GM12873 (cell line): ENCODE measurements around the gene PPP1R12B.

Experiments used
- TF ChIP-seq, protein P1 (sequence below): IDR thresholded peaks from 2 replicates; pipeline ENCODE4 v1.5.1; 2012; ENCODE audit warnings: low read depth, mild to moderate bottlenecking, moderate library complexity, low read length, control low read depth; ENCODE audit not compliant: insufficient read depth; ENCODE audit errors: missing control alignments

PPP1R12B gene

GRCh38 chr1:202531472-202531811 lies 182.9 kb downstream of the PPP1R12B start:
- TF ChIP-seq, protein P1, sequence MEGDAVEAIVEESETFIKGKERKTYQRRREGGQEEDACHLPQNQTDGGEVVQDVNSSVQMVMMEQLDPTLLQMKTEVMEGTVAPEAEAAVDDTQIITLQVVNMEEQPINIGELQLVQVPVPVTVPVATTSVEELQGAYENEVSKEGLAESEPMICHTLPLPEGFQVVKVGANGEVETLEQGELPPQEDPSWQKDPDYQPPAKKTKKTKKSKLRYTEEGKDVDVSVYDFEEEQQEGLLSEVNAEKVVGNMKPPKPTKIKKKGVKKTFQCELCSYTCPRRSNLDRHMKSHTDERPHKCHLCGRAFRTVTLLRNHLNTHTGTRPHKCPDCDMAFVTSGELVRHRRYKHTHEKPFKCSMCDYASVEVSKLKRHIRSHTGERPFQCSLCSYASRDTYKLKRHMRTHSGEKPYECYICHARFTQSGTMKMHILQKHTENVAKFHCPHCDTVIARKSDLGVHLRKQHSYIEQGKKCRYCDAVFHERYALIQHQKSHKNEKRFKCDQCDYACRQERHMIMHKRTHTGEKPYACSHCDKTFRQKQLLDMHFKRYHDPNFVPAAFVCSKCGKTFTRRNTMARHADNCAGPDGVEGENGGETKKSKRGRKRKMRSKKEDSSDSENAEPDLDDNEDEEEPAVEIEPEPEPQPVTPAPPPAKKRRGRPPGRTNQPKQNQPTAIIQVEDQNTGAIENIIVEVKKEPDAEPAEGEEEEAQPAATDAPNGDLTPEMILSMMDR: no peak

DNA sequence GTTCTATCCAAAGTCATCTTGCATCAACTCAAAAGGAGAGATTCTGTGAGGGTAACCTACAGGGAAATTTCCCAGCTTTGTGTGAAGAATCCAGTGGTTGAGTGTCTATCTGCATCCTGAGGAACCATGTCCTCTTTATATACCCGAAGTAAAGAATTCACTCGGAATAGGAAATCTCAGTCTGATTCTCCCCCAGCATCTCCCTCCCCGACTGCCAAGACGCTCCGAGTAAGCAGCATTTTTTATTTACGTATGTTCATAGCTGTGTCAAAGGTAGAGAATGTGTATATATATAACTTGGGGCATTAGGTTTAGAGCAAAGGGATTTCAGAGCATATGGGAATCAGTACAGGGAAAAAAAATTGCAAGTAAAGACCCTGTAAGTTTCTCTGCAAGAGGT lies 191.5 kb downstream of the PPP1R12B start:
- TF ChIP-seq, protein P1: no peak

DNA sequence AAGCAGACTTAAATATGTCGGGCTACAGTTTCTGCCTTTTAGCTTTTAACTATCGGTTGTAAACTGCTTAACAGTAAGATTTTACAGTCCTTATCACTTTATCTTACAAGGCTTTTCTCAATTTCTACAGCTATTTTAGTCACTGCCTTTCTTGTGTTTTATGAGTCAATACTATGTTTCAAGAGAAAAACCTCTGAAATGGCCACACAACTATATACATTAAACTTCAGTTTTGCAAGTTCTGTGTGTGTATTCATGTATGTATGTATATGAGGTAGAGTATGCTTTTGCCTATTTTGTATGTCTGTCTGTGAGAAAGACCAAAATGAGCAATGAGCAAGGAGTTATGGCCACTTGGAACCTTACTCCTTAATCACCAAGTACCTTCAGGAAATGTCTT lies 191.9 kb downstream of the PPP1R12B start:
- TF ChIP-seq, protein P1: no peak

DNA sequence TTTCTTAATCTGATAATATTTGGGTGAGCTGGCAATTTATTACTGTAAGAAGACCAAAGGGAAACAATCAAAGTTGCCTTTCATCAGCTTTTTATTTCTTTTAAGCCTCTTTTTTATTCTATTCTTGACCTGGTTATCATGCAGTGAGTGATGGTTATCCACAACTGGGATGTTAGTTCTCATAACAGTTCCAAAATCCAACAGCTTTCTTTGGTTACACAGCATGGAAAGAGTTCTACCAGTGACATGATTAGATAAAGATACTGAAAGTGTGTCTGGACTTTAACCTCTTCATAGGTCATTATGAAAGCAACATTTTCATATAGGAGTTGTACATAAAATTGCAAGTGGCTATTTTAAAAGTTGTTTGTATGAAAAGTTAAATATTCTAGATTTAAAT lies 198.7 kb downstream of the PPP1R12B start:
- TF ChIP-seq, protein P1: no peak

DNA sequence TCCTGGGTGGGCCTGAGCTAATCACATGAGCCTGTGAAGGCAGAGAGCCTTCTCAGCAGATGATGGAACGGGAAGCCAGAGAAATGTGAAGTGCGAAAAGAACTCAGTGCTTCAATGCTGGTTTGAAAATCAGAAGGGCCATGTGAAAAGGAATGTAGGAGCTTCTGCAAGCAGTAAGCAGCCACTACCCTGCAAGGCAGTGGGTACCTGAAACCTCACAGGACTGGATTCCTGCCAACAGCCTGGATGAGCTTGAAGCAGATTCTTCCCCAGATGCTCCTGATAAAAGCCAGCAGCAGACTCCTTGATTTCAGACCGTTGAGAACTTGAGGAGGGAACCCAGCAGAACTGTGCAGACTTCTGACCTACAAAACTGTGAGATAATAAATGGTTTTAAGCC lies 203.2 kb downstream of the PPP1R12B start:
- TF ChIP-seq, protein P1: no peak

- TF ChIP-seq, protein P1: no peak
Measured at GRCh38 chr1:202553560-202554038, 205.1 kb downstream of the PPP1R12B start.

DNA sequence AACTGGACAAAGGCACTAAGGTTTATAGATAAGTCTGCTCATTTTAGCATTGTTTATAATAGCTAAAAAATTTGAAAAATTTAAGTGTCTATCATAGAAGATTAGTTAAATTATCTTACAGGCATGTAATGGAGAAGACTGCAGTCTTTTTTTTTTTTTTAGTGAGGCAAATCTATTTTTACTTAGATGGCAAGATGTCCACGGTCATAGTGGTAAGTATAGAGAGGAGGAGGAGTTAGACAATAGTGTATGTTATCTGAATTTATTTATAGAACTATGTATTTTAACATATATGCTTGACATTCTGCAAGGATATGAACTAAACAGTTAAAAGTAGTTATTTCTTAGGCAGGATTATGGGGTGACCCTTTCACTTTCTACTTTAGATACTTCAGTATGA lies 212.7 kb downstream of the PPP1R12B start:
- TF ChIP-seq, protein P1: no peak
